ENCODE data around the gene SPTLC3.

DNA sequence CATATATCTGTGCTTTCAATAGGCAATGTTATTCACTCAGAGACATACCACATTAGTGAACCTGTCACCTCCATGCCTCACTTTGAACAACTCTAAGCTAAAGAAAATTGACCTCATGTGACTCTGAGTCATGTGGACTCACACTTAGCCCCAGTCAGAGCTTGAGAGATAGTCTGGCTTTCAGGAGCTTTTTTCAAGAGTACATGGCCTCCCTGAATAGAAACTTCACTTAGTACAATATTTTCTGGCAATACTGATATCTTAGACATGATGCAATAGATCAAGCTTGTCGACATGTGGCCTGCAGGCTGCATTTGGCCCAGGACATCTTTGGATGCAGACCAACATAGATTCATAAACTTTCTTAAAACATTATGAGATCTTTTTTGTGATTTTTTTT, 8.5 kb downstream of the SPTLC3 start:
- TF ChIP-seq, protein P1, sequence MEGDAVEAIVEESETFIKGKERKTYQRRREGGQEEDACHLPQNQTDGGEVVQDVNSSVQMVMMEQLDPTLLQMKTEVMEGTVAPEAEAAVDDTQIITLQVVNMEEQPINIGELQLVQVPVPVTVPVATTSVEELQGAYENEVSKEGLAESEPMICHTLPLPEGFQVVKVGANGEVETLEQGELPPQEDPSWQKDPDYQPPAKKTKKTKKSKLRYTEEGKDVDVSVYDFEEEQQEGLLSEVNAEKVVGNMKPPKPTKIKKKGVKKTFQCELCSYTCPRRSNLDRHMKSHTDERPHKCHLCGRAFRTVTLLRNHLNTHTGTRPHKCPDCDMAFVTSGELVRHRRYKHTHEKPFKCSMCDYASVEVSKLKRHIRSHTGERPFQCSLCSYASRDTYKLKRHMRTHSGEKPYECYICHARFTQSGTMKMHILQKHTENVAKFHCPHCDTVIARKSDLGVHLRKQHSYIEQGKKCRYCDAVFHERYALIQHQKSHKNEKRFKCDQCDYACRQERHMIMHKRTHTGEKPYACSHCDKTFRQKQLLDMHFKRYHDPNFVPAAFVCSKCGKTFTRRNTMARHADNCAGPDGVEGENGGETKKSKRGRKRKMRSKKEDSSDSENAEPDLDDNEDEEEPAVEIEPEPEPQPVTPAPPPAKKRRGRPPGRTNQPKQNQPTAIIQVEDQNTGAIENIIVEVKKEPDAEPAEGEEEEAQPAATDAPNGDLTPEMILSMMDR (IDR thresholded peaks at IDR 0.05) = no peak
- TF ChIP-seq POLR2A (IDR thresholded peaks at IDR 0.05) = no peak
- no peak for TF ChIP-seq EP300 (IDR thresholded peaks at IDR 0.05)
